Sigmoid colon (tissue), 4 donors: Measurements from ENCODE around the gene ADRA2B.
"Not testable (repeated sequence)": the region's sequence is repeated elsewhere in the genome, so short reads cannot be mapped to it uniquely, and the experiment has no call there.

Experiments
- CTCF ChIP-seq, 4 experiments: fragments of 450-650 bp in 3 of 4; fragments of 200-600 bp in 1 of 4; IDR thresholded peaks; one replicate each; pipeline ENCODE4 v1.5.1; 2016 to 2019; ENCODE audit warnings: antibody characterized with exemption in 4 of 4, mild to moderate bottlenecking in 3 of 4, moderate library complexity in 2 of 4
- EP300 ChIP-seq, 4 donors: sonication (generic); formaldehyde crosslinking; IDR thresholded peaks; one replicate each; pipeline ENCODE4 v1.6.1; 2017; ENCODE audit warnings: antibody characterized with exemption in 4 of 4
- POLR2A ChIP-seq, 2 donors: fragments of 450-650 bp; IDR thresholded peaks; one replicate each; pipeline ENCODE4 v1.6.1; 2016; ENCODE audit warnings: antibody characterized with exemption in 2 of 2, mild to moderate bottlenecking in 2 of 2, moderate library complexity in 2 of 2

DNA sequence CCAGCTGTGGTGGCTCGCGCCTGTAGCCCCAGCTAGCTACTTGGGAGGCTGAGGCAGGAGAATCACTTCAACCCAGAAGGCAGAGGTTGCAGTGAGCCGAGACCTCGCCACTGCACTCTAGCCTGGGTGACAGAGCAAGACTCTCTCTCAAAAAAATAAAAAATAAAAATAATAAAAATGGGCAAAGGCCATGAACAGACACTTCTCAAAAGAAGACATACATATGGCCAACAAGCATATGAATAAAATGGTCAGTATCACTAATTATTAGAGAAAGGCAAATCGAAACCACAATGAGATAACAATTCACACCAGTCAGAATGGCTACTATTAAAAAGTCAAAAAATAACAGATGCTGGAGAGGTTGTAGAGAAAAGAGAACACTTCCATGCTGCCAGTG is 44.0 kb upstream of the ADRA2B start:
- not testable (repeated sequence) for TF ChIP-seq CTCF, POLR2A, EP300 (IDR thresholded peaks at IDR 0.05)
